GM12891 (cell line): ENCODE measurements around the gene PIKFYVE.

ENCODE experiments used
- PAX5 ChIP-seq: IDR thresholded peaks from 2 replicates; pipeline ENCODE4 v1.6.1; 2011; ENCODE audit warnings: low read length, moderate library complexity, mild to moderate bottlenecking; ENCODE audit not compliant: insufficient read depth, severe bottlenecking
- POLR2A ChIP-seq: IDR thresholded peaks from 2 replicates; pipeline ENCODE4 v1.6.1; 2011; ENCODE audit warnings: low read depth, low read length, control low read depth
- POLR2AphosphoS5 ChIP-seq: IDR thresholded peaks from 2 replicates; pipeline ENCODE4 v1.6.1; 2011; ENCODE audit warnings: low read depth, low read length, control low read depth

- TF ChIP-seq POLR2A (no peak), POLR2AphosphoS5 (no peak), PAX5 (no peak)
These were observed 97.4 kb downstream of the PIKFYVE start for GRCh38 chr2:208363485-208363884.
